ENCODE results near the gene WNT6.
A peak's percentile ranks its signal among the peaks of the same experiment; 100 is the strongest.

Gene WNT6

DNA sequence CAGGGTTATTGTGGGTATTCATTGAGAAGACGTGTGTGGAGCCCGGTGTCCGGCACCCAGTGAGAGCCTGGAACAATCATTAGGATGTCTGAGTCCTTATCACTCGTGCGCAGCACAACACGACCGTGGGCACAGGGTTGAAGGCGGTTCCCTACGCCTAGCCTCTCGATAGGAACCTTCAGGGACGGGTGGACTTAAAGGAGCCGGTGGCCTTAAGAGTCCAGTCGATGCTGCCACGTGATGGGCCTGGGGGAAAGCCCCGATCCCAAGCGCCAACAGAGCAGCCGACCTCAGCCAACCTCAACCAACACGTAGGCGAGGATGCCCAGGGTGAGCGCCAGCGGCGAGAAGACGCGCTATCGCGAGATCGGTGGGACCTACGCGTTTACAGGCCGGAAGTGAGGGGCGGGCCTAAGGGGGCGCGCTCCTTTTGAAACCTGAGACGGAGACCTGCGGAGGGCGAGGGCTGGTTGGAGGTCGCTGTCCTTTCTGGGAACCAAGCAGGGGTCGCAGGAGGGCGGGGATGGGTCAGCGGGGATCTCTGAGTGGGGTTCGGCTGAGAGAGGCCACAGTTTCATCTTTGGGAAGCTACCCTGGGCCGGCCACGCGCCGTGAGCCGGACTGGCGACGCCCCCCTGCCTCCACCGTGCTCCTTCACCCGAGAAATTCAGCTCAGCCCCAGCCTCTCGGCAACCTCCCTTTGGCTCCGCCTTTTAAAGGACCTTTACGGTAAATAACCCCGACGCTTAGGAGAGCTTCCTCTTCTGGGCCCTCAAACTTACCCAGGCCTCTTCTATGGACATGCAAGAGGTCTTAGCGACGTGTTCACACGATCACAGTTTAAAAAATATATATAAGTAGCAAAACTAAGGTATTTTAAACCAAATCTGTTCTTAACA, 49.4 kb downstream of the WNT6 start:
- TF ChIP-seq, protein P1, sequence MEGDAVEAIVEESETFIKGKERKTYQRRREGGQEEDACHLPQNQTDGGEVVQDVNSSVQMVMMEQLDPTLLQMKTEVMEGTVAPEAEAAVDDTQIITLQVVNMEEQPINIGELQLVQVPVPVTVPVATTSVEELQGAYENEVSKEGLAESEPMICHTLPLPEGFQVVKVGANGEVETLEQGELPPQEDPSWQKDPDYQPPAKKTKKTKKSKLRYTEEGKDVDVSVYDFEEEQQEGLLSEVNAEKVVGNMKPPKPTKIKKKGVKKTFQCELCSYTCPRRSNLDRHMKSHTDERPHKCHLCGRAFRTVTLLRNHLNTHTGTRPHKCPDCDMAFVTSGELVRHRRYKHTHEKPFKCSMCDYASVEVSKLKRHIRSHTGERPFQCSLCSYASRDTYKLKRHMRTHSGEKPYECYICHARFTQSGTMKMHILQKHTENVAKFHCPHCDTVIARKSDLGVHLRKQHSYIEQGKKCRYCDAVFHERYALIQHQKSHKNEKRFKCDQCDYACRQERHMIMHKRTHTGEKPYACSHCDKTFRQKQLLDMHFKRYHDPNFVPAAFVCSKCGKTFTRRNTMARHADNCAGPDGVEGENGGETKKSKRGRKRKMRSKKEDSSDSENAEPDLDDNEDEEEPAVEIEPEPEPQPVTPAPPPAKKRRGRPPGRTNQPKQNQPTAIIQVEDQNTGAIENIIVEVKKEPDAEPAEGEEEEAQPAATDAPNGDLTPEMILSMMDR (conservative IDR thresholded peaks at IDR 0.05; ENCODE audit: low read depth, low read length) = no peak
- peak overlapping the region; percentile 56 for H3K4me3 ChIP-seq (ENCODE audit: low read depth, low read length)
- peak; percentile 78 for DNase-seq (ENCODE audit: low read depth)

DNA sequence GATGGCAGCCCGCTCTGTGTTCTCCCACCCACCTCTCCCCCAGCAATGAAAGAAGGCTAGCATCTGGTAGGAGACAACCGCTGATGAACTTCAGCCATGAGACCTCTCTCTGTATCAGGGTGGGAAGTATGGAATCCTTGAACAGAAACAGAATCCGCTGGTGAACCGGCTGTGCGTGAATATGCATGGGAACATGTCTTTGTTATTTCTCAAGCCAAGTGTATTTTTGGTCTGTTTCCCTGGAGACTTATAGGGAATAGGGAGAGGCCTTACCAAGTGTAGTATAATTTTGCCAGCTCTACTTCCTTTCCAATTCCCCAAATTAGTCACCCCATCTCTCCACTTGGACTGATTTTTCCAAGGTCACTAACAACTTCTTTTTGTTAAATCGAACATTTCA, 51.1 kb downstream of the WNT6 start:
- TF ChIP-seq, protein P1 (conservative IDR thresholded peaks at IDR 0.05; ENCODE audit: low read depth, low read length) = no peak
- no peak for DNase-seq (ENCODE audit: low read depth)
- H3K4me3 ChIP-seq (ENCODE audit: low read depth, low read length) = no peak overlapping the region

DNA sequence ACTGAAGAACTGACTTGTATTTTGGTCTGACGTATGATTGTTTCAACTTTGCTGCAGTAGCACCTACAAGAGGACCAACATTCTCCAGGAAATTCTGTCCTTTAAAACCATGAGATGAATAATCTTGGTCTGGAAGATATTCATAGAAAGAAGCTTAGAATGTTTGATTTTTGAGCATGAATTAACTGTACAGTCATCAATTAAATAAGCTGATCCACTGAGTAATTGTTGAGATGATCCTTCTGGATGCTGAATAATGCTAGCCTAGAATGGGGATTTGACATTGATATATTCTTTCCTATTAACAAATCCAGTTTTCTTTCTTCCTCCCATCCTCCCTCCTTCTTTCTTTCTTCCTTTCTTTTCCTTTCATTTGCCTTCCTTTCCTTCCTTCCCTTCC, 60.9 kb downstream of the WNT6 start:
- TF ChIP-seq, protein P1 (conservative IDR thresholded peaks at IDR 0.05; ENCODE audit: low read depth, low read length) = no peak
- no peak overlapping the region for H3K4me3 ChIP-seq (ENCODE audit: low read depth, low read length)
- DNase-seq (ENCODE audit: low read depth) = no peak

All from choroid plexus epithelial cell (primary cell).